Measurements from ENCODE around the gene PEX14. TPM values are rescaled to one million over a fixed set of nuclear protein-coding genes. Genes with fewer than 3 reads are reported as not detected.

Gene PEX14
- total RNA-seq, 4 donors from 2014 or later = 10.0 to 20.2 (median 12.6) TPM

DNA sequence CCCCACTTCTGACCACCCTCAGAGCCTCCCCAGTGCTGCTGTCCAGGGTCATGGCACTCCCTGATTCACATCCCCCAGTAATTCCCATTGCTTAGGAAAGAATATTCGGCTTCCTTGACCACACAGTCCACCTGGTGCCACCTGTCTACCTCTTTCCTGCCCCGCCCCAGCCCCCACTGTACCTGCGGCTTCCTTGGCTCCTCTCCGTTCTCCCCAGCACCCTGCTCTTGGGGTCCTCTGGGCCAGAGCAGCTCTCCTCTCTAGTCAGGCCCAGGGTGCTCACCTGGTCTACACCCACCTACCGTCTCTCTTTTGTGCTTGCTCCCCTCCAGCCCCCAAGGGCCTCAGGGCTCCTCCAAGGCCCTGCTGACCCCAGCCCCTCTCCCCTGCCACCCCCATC lies 142.6 kb downstream of the PEX14 start:
- TF ChIP-seq, protein P1, sequence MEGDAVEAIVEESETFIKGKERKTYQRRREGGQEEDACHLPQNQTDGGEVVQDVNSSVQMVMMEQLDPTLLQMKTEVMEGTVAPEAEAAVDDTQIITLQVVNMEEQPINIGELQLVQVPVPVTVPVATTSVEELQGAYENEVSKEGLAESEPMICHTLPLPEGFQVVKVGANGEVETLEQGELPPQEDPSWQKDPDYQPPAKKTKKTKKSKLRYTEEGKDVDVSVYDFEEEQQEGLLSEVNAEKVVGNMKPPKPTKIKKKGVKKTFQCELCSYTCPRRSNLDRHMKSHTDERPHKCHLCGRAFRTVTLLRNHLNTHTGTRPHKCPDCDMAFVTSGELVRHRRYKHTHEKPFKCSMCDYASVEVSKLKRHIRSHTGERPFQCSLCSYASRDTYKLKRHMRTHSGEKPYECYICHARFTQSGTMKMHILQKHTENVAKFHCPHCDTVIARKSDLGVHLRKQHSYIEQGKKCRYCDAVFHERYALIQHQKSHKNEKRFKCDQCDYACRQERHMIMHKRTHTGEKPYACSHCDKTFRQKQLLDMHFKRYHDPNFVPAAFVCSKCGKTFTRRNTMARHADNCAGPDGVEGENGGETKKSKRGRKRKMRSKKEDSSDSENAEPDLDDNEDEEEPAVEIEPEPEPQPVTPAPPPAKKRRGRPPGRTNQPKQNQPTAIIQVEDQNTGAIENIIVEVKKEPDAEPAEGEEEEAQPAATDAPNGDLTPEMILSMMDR (IDR thresholded peaks at IDR 0.05; ENCODE audit: low read depth) = no peak

DNA sequence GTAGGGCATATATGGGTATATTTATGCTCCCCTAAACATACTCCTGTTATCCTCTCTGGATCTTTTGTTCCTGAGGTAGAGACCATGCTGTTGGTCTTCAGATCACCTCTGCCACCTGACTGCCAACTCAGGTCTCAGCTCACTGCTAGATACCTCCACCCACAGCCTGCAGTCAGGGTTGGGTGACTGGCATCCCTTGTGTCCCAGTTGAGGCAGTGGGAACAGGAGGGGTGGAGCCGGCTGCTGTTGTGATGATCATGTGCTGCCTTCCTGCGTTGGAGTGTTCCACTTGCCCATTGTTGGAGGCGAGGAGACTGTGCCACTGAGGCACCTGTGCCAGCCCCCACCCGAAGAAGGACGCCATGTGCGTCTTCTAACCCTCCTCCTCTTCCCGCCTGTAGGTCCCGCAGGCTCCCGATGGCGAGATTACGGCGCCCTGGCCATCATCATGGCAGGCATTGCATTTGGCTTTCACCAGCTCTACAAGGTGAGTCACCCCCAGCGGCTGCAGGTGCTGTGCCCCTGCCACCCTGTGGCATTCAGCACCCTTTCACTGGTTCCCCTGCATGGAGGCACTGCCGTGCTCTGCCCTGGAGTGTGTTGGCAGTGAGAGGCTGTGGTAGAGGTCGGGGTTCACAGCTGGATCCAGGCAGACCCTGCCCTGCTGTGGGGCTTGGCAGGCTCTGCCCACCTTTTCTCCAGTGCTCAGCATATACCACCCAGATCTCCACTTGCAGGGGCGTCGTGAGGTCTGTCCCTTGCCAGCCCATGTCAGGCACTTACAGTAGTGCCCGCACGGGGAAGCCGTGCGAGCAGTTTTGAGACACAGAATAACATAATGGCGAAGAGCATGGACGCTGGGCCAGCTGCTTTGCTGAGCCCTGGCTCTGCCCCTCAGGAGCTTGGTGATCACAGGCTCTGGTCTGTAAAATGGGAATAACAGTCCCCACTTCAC lies 143.5 kb downstream of the PEX14 start:
- TF ChIP-seq, protein P1 (IDR thresholded peaks at IDR 0.05; ENCODE audit: low read depth) = no peak

DNA sequence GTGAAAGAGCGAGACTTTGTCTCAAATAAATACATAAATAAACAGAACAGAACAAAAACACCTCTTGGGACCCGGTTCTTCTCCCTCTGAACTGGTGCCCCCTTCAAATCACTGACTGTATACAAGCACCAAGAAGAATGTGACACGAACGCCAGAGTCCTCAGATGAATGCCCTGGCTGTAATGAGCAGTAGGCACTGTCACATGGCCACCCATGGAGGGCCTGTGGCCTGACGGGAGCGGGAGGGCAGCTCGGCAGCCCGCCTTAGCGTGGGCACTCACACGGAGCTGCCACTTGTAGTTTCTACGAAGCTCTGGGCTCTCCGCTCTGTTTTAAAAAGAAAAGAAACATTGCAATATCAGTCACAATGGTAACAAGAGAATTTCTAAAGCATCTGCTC lies 146.0 kb downstream of the PEX14 start:
- TF ChIP-seq, protein P1 (IDR thresholded peaks at IDR 0.05; ENCODE audit: low read depth) = no peak

DNA sequence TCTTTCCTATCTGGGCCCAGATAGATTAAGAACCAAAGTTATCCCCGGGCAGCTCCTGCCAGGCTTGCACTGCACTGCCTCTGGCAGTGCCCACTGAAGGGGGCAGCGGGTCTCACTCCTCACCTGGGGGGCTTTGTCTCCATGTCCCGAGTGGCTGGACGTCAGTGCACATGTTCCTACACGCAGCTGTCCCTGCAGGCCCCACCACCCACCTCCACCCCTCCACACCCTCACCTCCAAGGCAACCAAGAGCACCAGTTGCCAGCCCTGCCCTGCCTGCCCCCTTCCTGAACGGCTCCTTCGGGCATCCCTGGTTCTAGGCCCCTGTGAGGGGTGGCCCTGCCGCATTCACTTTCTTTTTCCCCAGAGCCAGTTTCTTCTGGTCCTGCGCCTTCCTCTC lies 147.2 kb downstream of the PEX14 start:
- TF ChIP-seq, protein P1 (IDR thresholded peaks at IDR 0.05; ENCODE audit: low read depth) = no peak

DNA sequence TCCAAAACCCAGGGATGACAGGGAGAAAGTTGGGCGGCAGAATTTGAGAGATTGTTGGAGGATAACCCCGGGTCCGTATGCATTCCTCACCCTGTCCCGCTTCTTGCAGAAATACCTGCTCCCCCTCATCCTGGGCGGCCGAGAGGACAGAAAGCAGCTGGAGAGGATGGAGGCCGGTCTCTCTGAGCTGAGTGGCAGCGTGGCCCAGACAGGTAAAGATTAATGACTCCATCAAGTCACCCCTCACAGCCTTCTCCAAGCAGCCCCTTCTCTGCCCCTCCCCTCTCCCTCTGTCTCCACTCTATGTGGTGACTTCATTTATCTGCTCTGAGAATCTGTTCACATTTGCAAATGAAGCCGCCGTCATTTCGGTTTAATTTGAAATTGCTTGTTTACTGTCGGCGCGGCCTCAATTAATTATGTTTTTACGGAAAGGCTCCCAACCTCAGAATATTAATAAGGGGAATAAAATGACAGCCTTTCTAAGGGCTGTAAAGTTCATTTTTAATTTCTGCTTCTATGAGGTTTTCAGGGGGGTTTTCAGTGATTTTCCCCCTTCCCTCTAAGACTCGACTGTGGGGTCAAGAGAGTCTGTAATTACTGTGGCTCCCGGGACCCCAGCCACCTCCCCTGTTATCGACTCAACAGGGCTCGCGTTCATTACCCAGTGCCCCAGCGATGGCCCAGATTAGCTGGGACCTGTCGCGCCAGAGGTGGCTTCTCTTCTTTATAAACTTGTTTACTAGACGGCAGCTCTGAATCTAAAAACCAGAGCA lies 148.3 kb downstream of the PEX14 start:
- TF ChIP-seq, protein P1 (IDR thresholded peaks at IDR 0.05; ENCODE audit: low read depth) = no peak

DNA sequence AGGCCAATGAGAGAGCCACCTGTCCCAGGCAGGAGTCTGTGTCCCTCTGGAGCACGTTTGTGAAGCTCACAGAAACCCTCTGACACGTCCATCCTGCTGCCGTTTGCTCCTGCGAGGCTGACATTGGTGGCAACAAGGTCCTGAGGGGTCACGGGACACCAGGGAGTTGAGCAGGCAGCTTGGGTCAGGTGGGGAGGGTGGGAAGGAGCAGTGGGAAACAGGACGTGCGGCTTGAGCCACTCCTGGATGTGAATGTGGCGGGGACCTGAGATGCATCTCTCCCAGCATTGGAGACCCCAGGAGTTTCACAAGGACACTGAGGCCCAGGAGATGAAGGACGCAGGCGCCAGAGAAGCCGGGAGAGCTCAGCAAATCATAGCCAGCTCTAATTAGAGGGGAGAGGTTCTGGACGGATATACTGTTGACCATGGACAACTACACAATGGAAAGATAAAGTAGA lies 149.0 kb downstream of the PEX14 start:
- TF ChIP-seq, protein P1 (IDR thresholded peaks at IDR 0.05; ENCODE audit: low read depth) = no peak
